MCF 10A (cell line): ENCODE data around the gene ELFN1. TPM values are rescaled to one million over a fixed set of nuclear protein-coding genes. Genes with fewer than 3 reads are reported as not detected.

Source experiments
- BruUV-seq: library from RNA; stranded (reverse); fragments of 400-500 nt; replicated peaks from 2 replicates; lab custom pipeline; 2021; lab: Mats Ljungman, UMichigan
- CTCF ChIA-PET: fragments of 300-600 bp; sonication (Branson Sonifier 250); formaldehyde crosslinking; extraction: SDS; loops from one replicate; lab custom pipeline; 2021; ENCODE audit warnings: antibody characterized with exemption, inconsistent platforms; lab: Yijun Ruan, JAX
- POLR2A ChIA-PET: fragments of 300-600, 350-650 bp; sonication (Branson Sonifier 250); formaldehyde crosslinking; extraction: SDS; loops from one replicate; lab custom pipeline; 2020; ENCODE audit warnings: antibody characterized with exemption, inconsistent platforms; lab: Yijun Ruan, JAX
- DNase-seq: peaks from one replicate; pipeline ENCODE4 v3.0.0-alpha.2; 2018; ENCODE audit not compliant: unreplicated experiment
- H3K27ac Mint-ChIP-seq: one replicate; pipeline ENCODE4 v1.8.0; 2022; ENCODE audit warnings: mild to moderate bottlenecking, low read depth, mixed read lengths; ENCODE audit not compliant: unreplicated experiment
- H3K27me3 Mint-ChIP-seq: one replicate; pipeline ENCODE4 v1.8.0; 2022; ENCODE audit warnings: mixed read lengths; ENCODE audit not compliant: insufficient read depth, unreplicated experiment
- H3K36me3 Mint-ChIP-seq: one replicate; pipeline ENCODE4 v1.8.0; 2022; ENCODE audit warnings: mild to moderate bottlenecking, moderate library complexity, mixed read lengths; ENCODE audit not compliant: insufficient read depth, unreplicated experiment
- H3K4me1 Mint-ChIP-seq: one replicate; pipeline ENCODE4 v1.8.0; 2022; ENCODE audit warnings: mixed read lengths; ENCODE audit not compliant: insufficient read depth, unreplicated experiment
- H3K4me3 Mint-ChIP-seq: one replicate; pipeline ENCODE4 v1.8.0; 2022; ENCODE audit warnings: mild to moderate bottlenecking, moderate library complexity, mixed read lengths; ENCODE audit not compliant: unreplicated experiment
- H3K9me3 Mint-ChIP-seq: one replicate; pipeline ENCODE4 v1.8.0; 2022; ENCODE audit warnings: mixed read lengths; ENCODE audit not compliant: unreplicated experiment
- intact Hi-C: fragments of 100-400 bp; cut with micrococcal nuclease; formaldehyde crosslinking; loops from 2 replicates; pipeline ENCODE4 v1.14.1; 2022
- total RNA-seq: library from RNA; stranded (reverse); gene quantifications from 2 replicates; pipeline ENCODE4 v1.2.3, GENCODE V29; 2022
- TF ChIP-seq, protein P1 (sequence below): fragments of 200-600 bp; IDR thresholded peaks from one replicate; pipeline ENCODE4 v1.8.0; 2022; ENCODE audit warnings: antibody characterized with exemption, mild to moderate bottlenecking; ENCODE audit not compliant: unreplicated experiment

The ELFN1 gene
- total RNA-seq, 1 experiment from 2014 or later = not detected

DNA sequence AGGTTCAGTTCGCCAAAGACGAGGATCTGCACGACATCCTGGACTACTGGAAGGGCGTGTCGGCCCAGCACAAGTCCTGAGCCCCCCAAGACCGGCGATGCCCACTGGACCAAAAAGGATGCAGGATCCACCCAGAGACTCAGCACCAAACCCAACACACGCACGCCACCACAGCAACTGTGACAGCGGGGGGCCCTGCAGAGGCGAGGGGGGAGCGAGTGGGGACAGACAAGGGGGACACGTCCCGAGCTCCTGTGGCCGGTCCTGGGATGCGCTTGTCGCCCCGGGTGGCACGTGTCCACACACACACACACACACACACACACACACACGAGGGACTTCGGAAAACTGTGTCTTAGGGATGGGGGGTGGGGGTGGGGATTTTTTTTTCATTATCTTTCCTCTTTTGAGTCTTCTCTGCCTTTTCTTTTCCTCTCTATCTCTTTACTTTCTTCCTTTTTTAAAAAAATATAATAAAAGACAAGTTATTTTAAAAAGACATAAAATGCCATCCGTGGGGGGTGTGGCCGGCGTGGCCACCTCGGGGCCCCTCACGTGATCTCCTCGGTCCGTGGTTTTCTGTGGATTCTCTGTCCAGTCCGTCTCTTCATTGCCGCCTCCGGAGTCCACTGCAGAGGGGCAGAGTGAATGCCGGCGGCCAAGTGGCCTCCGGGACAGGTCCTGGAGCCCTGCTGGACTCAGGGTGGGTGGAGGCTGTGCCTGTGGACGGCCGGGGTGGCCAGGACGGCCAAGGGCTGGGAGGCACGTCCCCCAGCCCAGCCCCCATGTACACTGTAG is 77.1 kb downstream of the ELFN1 start:
- no TSS peak for BruUV-seq
- H3K27ac Mint-ChIP-seq = no peak overlapping the region
- POLR2A ChIA-PET = no interaction called here
- no peak overlapping the region for H3K4me3 Mint-ChIP-seq
- peaks cover 13% of the 10 kb centered on the region for H3K27me3 Mint-ChIP-seq
- CTCF ChIA-PET = no interaction called here
- no peaks in the 10 kb centered on the region for H3K4me1 Mint-ChIP-seq
- intact Hi-C loops = no loop called here
- TF ChIP-seq, protein P1, sequence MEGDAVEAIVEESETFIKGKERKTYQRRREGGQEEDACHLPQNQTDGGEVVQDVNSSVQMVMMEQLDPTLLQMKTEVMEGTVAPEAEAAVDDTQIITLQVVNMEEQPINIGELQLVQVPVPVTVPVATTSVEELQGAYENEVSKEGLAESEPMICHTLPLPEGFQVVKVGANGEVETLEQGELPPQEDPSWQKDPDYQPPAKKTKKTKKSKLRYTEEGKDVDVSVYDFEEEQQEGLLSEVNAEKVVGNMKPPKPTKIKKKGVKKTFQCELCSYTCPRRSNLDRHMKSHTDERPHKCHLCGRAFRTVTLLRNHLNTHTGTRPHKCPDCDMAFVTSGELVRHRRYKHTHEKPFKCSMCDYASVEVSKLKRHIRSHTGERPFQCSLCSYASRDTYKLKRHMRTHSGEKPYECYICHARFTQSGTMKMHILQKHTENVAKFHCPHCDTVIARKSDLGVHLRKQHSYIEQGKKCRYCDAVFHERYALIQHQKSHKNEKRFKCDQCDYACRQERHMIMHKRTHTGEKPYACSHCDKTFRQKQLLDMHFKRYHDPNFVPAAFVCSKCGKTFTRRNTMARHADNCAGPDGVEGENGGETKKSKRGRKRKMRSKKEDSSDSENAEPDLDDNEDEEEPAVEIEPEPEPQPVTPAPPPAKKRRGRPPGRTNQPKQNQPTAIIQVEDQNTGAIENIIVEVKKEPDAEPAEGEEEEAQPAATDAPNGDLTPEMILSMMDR = no peak
- H3K9me3 Mint-ChIP-seq = no peaks in the 10 kb centered on the region
- no peak for DNase-seq
- no peaks in the 10 kb centered on the region for H3K36me3 Mint-ChIP-seq

DNA sequence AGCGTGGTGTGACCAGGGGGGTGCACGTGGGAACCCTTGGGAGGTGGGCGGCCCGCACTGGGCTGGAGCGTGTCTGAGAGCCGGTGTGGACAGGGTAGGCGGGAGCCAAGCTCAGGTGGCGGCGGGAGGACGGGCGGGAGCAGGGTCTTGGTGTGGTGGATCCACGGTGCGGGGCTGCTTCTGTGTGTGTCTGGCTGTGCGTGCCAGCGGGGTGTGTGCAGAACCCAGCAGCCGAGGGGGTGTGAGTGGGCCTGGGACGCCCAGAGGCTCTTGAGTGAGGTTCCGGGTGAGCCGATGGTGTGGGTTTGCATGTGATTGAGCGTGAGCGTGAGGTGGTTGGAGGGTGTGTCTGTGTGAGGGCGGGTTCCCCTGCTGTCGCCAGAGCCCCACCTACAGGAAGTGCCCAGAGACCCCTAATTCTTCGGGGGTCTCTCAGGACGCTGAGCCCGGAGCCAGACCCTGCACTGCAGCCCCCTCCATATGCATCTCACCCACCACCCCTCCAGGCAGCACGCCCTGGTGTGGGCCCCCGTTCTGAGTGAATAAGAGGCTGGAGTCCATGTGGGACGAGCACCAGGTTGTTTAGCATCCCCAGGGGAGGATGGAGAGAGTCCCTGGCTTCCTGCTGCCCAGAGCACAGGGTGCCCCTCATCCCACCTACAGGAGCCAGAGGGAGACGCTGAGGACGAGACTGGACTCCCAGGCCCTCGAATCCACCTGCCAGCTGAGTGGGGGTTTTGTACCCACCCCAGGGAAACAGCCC is 78.2 kb downstream of the ELFN1 start:
- peaks cover 13% of the 10 kb centered on the region for H3K27me3 Mint-ChIP-seq
- POLR2A ChIA-PET = no interaction called here
- no peak for DNase-seq
- no TSS peak for BruUV-seq
- no peaks in the 10 kb centered on the region for H3K9me3 Mint-ChIP-seq
- TF ChIP-seq, protein P1 = no peak
- H3K4me1 Mint-ChIP-seq = no peaks in the 10 kb centered on the region
- H3K36me3 Mint-ChIP-seq = no peaks in the 10 kb centered on the region
- H3K4me3 Mint-ChIP-seq = no peak overlapping the region
- intact Hi-C loops = no loop called here
- CTCF ChIA-PET = interaction anchor here (0.5 to 0.6 kb wide), 2 partner anchors 447 to 598 kb away, joined by 3 read pairs; no protein-coding TSS in a partner anchor
- H3K27ac Mint-ChIP-seq = no peak overlapping the region

DNA sequence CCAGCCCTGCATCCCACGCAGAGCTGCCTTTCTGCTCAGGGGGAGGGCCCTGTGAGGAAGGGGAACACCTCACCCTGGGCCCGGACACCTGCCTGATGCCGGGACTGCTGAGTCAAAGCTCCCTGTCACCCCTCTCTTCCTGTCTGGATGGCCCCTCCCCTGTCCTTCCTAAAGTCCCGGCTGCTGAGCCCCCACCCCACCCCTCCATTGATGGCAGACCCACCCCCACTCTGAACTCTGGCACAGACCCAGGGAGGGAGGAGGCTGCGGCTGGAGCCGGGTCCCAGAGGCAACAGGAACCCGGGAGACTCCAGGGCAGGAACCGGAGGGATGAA is 78.7 kb downstream of the ELFN1 start:
- H3K4me3 Mint-ChIP-seq = no peak overlapping the region
- H3K27ac Mint-ChIP-seq = no peak overlapping the region
- ChIA-PET CTCF (interaction anchor here (0.5 to 0.6 kb wide), 3 partner anchors 446 to 703 kb away, joined by 3 to 4 read pairs (median 3); no protein-coding TSS in a partner anchor), POLR2A (no interaction called here)
- H3K36me3 Mint-ChIP-seq = no peaks in the 10 kb centered on the region
- intact Hi-C loops = no loop called here
- no TSS peak for BruUV-seq
- H3K27me3 Mint-ChIP-seq = peaks cover 13% of the 10 kb centered on the region
- TF ChIP-seq, protein P1 = no peak
- no peak for DNase-seq
- H3K9me3 Mint-ChIP-seq = no peaks in the 10 kb centered on the region
- no peaks in the 10 kb centered on the region for H3K4me1 Mint-ChIP-seq

DNA sequence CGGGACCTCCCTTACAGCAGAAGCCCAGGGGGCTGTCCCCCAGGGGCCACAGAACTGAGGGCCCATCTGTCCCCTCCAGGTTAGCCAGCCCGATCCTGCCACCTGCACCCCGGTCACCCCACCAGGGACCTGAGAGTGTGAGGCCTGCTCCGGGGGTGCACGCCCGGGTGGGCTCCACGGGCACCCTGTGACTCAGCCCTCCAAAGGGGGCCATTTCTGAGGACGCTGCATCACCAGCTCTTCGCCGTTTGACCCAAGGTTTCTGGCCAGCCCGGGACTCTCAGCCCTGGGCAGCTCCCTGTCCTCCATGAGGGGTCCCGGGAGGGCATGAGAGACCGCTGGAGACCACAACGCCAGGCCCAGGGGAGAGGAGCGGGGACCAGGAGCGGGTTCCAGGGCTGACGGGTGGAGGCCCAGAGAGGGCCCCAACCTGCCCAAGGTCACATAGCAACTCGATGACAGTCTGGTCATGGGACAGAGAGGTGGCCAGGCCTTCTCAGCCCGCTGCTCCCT is 79.3 kb downstream of the ELFN1 start:
- POLR2A ChIA-PET = no interaction called here
- CTCF ChIA-PET = interaction anchor here (0.5 to 0.6 kb wide), 2 partner anchors 517 to 703 kb away, joined by 3 to 4 read pairs; no protein-coding TSS in a partner anchor
- Mint-ChIP-seq H3K4me1 (no peaks in the 10 kb centered on the region), H3K36me3 (no peaks in the 10 kb centered on the region), H3K27me3 (peaks cover 18% of the 10 kb centered on the region), H3K9me3 (no peaks in the 10 kb centered on the region), H3K27ac (no peak overlapping the region), H3K4me3 (no peak overlapping the region)
- no peak for DNase-seq
- TF ChIP-seq, protein P1 = no peak
- intact Hi-C loops = no loop called here
- no TSS peak for BruUV-seq
